HG03108 (cell line): ENCODE results near the gene TFF2.

Experiments
- ATAC-seq: cut with Tn5 transposase; IDR thresholded peaks from one replicate; pipeline ENCODE4 v1.9.1; 2021; ENCODE audit warnings: moderate library complexity; ENCODE audit not compliant: unreplicated experiment

TFF2 gene

DNA sequence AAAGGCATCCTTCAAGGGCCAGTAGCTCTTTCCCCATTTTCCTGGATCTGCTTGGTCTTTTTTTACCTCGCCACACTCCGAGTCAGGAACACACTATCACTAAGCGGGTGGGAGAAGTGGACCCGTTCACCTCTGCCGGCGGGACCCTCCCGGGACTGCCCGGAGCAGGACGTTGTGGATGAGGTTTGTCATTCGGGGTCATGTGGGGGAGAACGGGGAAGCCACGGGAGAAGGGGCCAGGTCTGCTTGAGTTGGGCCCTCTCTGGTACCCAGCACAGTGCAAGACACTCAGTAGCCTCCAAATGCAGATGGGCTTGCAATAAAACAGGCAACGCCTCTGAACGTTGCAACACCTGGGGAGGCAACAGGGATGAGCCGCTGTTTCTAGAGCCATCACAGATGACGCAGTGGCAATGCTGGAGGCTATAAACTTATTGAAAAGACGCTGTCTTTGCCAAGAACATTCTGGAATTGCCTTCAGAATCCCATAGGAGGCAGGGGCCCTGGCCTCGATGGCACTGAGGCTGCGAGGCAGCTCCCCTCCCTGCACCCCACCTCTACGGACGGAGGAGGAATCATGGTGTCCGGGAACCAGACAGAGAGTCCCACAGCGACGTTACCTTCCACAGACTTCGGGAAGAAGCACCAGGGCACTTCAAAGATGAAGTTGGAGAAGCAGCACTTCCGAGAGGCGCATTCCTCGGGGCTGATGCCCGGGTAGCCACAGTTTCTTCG, 3.8 kb downstream of the TFF2 start:
- no peak for ATAC-seq

DNA sequence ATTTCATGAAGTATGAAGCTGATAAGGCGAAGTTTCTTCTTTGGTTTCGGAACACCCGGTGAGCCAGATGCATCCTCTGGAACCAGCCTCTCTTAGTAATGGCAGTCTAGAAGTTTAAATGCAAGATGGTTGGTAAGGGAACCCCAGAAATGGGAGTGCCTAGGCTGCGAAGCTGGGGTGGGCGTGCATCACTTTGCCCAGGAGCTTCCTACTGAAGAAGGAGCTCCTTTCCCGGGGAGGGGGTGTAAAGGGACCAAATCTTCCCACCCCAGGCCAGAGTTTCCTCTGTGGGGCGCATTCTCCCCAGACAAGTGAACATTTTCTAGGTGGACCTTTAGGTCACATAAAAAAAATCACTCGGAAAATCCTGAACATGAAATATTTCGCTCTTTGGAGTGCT, 4.4 kb downstream of the TFF2 start:
- ATAC-seq: no peak

DNA sequence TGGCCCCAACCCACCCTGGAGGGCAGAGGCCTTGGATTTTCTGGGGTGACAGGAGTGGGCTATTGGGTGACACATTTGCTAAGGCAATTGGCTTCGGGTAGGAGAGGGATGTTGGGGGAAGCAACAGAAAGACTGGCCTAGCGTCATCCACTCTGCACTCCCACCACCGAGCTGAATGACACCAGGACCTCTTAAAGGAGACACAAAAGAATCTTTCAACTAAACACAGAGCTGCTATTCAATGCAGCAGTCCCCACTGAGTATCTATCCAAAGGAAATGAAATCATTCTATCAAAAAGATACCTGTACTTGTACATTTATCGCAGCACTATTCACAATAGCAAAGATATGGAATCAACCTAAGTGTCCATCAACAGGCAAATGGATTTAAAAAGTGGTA, 6.2 kb downstream of the TFF2 start:
- ATAC-seq: no peak

DNA sequence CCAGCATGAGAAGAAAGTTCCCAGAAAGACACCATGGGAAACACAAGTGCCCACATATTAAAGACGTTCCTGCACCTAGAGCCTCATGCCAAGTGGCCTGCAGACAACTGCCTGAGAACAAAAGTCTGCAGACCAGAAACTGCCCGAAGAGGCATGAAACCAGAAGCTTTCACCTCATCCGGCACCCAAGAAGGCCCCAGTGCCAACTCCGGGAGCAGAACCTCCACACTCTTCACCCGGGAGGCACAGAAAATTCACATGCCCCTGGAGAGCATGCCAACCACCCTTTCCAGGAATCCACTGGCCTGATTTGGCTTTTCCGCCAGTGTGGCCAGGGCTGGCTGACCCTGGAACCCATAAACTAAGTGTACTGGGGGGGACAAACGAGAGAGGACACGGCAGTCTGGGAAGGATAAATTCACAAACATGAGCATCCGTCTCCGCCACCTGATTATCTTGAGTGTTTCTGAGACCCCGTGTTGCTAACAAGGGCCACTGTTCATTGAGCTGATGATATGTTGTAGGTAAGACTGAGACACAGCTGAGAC, 6.8 kb downstream of the TFF2 start:
- ATAC-seq: no peak

DNA sequence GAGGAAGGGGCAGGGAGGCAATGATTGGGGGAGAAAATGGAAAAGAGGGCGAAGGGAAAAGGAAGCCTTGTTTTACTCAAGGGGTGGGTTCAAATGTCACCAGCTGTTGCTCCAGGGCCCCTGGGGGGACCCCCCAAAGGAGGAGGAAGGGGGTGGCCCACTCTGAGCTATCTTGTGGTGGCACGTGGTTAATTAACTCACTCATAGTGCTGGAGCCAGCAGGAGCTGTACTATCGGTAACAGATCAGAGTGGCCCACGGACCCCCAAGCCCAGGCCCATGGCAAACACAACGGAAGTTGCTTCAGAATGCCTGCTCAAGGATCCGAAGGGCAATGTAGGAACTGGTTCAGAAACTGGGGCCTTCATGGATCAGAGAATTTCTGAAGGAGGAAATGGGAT, 7.2 kb downstream of the TFF2 start:
- no peak for ATAC-seq

DNA sequence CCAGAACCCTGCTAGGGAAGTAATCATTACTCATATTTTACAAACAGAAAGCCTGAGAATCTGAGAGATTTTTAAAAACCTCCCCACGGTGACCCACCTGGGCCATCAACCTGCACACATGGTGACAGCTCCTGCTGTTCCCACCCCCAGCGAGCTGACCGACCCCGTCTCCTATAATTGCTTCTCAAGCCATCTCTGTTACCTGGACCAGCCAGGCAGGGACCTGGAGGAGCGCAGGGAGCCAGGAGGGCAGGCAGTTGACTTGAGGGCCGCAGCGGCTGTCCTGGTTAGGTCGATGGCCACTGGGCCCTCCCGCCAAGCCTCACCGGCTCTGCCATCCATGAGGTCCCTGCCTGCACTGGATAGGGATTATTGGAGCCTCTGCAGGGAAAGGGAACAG, 7.7 kb downstream of the TFF2 start:
- ATAC-seq: no peak

DNA sequence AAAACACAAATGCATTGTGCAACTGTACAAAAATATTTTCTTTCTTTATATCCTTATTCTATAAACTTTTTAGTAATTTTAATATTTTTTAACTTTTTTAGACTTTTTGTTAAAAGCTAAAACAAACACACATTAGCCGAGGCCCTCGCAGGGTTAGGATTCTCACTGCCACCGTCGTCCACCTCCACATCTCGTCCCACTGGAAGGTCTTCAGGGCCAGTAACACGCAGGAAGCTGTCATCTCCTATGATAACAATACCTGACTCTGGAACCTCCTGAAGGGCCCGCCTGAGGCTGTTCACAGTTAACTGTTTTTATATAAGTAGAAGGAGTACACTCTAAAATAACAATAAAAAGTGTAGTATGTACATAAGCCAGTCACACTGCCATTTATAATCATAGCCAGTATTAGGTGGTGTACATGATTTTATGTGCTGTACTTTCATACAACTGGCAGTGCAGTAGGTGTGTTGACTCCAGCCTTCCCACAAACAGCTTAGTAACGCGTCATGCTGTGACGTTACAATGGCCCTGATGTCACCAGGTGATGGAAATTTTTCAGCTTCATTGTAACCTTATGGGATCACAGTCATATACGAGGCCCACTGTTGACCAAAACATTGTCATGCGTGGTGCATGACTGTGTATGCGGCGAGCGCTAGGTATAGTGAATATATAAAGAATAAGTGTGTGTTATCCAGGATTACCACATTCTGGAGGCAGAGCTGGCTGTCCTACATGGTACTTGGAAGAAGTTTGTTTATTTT, 8.8 kb downstream of the TFF2 start:
- no peak for ATAC-seq

DNA sequence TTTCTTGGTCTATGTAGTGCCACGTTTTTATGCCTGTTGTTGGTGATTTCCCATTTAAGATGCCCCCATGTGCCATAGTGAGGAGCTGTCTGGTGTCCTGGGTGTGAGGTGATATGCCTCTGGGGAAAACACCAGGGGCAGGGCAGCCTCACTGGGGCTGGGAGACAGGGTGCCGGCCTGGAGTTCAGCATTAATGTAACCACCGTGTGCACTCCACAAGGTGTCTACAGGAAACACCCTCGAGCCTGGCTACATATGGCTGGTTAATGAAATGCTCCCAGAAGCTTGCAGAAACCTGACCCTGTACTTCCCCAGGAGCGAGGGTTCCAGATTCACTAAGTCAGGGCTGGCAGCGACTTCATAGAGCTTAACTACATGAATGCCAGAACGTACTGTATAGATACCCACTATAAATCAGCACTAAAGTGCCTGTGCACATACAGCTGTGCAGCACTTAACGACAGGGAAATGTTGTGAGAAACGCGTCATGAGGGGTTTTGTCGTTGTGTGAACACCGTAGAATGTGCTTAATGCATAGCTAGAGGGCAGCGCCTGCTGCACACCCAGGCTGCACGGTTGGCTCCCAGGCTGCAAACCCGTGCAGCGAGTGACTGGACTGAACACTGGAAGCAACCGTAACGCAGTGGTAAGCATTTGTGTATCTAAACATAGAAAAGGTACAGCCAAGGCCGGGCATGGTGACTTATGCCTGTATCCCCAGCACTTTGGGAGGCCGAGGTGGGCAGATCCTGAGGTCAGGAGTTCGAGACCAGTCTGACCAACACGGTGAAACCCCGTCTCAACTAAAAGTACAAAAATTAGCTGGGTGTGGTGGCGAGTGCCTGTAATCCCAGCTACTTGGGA, 10.4 kb downstream of the TFF2 start:
- ATAC-seq: no peak

DNA sequence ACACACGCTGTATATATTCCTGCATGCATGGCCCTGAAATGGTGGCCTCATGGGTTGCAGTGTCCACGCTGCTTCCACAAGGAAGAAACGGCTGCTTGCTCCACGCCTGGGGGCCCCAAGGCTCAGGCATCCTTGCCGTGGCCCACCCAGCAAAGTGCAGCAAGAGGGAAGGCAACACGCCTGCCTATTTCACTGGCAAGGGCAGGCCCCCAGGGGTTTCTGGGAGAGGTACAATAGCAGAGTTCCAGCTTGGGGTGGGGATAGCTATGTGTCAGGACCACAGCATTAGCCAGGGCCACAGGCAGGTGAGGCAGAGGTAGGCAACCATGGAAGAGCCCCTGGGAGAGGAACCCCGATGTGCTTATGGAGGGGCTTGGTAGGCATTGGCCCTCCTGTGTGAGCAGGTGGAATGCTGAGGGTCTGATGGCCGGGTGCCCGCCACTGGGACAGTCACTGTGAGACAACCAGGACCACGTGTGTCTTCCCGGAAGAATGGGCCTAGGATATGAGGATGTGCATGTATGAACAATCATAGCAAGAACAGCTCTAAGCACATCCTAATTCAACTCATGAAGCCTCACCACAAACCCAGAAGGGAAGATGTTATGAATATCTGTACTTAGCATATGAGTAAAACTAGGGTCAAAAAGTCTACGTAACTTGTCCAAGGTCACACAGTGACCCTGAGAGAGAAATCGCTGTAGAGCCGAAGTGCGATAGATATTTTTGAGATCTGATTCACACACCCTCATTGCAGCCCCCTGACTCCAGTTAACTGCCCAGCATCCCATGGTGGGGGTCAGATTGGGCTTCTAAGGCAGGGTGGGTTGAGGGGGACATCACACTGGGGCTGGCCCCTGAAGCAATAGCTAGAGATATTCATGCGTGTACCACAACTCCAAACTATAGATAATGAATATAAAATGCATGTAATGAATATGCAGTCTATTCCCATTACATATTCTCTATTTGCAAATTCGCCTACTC, 11.8 kb downstream of the TFF2 start:
- ATAC-seq: no peak

DNA sequence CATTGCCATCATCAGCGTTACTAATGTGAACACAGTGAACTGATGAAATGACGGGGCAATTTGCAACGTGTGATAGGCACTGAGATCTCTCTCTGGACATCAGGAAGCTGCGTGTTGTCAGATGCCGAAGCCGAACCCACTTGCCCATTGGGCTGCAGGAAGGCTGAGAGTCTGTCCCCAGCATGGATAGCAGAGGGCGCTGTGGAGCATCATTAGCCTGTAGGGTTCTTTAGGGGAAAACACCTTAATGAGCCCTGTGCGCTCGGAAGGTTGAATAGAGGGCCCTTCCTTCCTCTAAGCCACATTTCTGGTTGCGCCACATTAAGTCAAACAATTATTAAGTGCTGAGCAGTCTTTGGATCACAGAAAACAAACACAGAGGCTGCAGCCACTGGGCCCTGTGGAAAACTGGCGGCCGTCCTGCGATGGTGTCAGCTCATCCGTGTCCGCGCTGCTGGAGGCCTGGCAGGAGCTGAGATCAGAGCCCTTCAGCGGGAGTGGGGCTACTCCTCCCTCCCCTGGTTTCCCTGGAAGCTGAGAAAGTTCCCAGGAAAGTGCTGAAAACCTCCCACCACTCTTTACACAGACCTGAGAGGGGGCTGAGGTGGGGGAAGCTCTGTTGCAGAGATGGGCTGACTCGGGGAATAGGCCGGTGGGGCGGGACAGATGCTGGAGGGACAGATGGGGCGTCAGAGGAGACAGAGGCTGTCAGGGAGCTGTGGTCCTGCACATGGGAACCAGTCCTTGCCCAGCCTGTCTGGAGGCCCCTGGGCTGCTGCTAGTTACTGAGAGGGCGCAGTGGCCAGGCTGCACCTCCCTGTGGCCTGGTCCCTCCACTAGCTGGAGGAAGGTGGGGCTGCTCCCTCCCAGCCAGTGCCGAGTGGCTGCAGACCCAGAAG, 12.7 kb downstream of the TFF2 start:
- no peak for ATAC-seq

DNA sequence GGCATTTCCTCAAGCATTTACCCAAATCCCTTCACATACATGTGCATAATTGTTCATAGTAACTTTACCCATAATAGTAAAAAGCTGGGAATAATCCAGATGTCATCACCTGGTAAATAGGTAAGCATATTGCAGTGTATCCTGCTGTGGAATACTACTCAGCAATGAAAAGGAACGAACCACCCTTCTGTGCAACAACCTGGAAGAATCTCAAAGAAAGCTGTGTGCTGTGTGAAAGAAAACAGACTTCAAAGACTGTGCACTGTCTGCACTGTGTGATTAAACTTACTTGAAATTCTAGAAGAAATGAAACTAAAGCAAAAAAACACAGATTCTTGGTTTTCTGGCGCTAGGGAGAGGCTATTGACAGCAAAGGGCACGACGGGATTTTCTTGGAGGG, 13.5 kb downstream of the TFF2 start:
- no peak for ATAC-seq

DNA sequence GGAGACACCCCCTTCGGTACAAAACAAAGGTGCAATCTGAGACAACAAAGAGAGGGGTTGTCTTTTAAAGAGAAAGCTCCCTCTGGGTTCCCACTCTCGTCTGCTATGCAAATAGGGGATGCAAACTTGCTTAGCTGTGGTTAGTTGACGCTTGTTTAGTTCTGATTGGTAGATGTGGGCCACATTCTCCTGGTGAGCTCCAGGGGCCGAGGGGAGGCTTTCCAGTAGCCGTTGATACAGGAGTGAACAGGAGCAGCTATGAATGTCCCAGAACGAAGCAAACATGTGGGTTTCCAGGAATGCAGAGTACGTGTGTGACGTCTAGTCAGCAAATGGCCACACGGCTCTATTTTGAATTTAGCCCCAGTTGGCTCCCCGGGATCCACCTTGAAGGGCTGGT, 14.7 kb downstream of the TFF2 start:
- ATAC-seq: no peak

DNA sequence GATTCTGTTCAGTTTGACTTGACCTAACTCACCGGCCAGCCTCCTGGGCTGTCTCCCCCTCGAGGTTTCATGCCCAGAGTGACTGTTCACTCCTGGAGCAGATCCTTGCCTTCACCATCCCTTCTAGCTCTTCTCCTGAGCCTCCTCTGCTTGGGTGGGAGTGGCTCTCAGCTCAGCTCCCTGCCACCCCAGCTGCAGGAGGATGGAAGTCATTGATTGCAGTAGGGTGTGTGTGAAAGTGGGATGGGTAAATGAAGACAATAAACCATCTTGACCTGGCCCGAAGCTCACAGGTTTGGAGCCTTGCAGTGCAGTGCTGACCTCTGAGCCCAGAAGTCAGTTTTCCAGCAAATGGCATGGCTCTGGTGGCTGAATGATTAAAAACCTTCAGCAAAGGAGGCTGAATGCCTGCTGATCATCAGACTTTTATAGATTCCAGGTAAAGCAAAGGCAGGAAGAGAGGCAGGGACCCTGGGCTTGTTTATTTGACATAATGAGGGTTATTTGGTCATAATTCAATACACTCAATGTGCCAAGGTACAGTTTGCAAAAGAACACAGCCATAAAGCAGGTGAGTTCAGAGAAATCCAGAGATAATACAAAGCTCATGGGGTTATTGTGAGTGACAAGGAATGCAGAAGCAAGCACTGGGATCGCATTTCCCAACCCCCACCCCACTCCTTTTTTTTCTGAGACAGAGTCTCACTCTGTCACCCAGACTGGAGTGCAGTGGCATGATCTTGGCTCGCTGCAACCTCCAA, 18.1 kb downstream of the TFF2 start:
- no peak for ATAC-seq

DNA sequence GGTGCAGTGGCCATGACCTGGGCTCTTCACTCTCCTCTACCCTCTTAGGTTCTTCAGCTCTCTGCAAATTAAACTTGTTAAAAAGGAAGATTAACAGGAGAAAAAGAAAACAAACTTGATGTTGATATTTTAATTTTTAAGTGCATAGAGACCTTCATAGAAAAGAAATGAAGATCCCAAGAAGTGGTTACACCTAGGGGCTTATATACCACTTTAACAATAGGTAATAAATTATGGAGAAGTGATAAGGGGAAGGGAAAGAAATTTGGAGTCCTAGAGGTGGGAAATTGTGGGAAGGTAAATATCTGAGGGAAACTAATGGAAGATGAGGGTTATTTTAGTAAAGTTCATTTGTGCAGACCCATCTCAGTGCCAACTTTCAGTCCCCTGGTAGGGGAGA, 19.1 kb downstream of the TFF2 start:
- ATAC-seq: no peak

DNA sequence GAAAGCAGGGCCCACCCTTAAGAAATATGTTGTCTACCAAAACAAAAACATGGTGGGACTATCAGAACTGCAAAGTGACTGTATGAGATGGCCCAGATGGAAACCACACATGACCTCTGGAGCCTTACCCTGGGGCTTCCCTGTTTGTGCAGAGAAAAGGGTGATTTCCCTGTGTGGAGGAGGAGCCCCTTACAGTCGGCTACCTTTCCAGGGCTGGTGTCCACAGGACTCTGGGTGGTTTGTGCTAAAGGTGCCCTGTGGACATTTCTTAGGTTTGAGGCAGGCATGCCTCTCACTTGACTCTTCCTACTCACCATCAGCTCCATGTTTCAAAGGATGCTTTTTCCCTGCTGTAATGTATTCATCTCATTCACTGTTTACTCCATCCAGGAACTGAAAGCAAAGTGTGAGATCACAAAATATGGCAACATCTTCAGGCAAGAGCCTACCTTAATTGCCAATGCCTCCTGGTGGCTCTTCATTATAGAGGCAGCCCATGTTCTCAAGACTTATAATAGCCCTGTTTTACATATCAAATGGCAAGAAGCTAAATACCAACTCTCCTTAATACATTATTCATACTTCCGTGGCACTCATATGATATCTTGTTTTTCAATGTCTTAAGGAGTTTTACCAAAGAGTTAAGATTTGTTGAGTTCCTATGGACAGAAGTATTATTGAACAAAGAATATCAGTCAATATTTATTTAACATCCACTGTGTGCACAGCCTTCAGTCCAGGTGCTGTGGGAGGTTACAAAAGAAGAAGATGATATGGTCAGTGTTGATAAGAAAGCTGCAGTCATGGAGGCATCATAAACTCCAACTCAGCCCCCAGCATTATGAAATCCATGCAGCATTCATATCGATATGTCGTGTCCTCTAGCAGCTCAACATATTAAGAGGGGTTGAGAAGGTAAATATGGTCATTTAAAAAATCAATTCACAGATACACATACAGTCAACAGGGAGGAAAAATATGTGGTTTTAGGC, 20.1 kb downstream of the TFF2 start:
- ATAC-seq: no peak

DNA sequence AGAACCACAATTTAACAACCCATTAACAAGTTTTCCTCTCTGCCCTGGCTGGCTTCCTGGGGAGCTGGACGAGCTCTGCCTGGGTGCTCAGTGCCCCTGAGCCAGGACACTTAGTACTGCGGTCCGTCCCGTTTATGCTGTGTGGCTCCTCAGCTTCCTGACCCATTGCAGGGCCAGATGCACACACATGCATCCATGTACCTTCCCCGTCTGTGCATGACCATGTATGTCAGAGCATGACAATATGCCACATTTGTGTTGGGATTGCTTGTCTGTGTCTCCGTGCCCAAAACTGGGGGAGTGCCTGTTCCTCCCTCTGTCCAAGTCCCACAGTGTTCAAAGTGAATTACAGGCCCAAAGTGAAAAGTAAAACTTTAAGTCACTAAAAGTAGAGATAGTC, 25.9 kb downstream of the TFF2 start:
- ATAC-seq: no peak

DNA sequence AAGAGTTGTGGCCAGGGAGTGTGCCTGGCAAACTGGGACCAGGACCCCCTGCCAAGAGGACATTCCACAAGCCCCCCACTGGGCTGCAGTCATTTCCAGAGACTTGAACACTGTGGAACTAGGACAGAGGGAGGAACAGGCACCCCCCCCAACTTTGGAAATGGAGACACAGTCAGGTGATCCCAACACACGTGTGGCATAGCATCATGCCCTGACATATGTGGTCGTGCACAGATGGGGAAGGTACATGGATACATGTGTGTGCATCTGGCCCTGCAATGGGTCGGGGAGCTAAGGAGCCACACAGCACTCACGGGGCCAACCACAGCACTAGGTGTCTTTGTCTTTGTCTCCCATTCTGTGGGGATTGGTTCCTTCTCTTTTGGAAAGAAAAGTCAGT, 28.9 kb downstream of the TFF2 start:
- no peak for ATAC-seq
